ENCODE measurements around the gene ZGLP1.

GRCh38 chr19:10289836-10290356 lies 19.7 kb downstream of the ZGLP1 start, which contains the start of gene ICAM5:
- TF ChIP-seq CTCF (IDR thresholded peaks at IDR 0.05; ENCODE audit: low read depth, low read length, poor library complexity, severe bottlenecking), result no peak
- TF ChIP-seq EZH2phosphoT487 (IDR thresholded peaks at IDR 0.05; ENCODE audit: borderline replicate concordance, low read length), result no peak
